NOMO-1 (cell line): ENCODE measurements around the gene BDH1.
"Not testable (repeated sequence)": the region's sequence is repeated elsewhere in the genome, so short reads cannot be mapped to it uniquely, and the experiment has no call there.

ENCODE experiments used
- DNase-seq, 2 experiments: peaks; one replicate each; lab custom pipeline; 2025; ENCODE audit not compliant: unreplicated experiment in 2 of 2; lab: John Stamatoyannopoulos, UW

Gene BDH1

GRCh38 chr3:197490098-197491058 is 65.4 kb downstream of the BDH1 start:
- DNase-seq = no peak

DNA sequence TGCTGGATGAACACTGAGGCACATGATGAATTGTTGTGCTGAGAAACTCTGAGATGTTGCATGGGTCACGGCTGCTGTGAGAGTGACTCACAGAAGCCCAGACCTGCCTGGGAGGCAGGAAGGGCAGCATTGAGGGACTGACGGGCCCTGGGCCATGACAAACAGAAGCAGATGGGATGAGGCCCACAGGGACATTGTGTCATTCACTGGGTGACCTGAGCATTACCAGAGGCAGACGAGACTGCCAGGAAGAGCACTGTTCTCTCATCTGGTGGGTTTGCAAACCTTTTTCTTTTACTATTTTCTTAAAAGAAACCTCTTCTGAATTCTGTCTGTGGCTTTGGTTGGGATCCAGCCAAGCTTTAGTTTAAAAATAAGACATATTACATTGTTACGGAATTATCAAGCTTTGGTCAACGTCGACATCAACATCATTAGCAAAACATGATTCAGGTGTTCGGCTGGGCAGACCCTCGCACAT is 67.8 kb downstream of the BDH1 start:
- DNase-seq = no peak

DNA sequence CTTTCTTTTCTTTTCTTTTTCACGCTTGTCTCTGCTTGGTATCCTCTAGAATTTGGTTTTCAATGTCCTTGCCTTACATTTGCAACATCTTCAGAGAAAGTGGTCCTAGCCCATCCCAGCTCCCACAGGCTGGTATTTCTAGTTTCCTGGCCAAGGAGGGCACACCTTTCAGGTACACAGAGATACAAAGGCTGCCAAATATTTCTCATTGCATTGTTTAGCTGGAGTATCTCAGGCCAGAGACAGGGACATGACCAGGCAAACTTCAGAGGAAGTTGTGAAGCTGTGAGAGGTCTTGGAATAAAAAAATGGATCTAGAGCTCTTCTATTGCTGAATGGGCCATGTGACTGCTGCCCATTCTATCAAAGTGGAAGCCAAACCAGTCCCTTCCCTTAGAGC is 68.9 kb downstream of the BDH1 start:
- no peak for DNase-seq

DNA sequence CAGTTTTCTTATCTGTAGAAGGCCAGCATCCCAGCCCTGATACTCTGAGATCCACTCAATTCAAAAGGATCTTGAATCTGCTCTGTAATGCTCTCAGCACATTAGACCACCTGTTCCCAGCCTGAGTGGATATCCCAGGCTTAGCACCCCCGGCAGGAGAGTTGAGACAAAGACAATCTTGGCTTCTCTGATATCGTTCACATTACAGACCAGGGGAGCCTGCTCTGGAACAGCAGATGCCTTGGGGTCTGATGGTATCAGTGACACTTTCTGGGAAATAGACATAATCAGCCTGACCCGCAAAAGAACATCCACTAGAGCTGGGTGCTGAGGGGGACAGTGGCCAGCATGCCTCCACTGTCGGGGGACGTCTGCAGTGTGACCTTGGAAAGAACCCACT is 70.6 kb downstream of the BDH1 start:
- no peak for DNase-seq

- DNase-seq = no peak
Observed at GRCh38 chr3:197484204-197484901, 71.4 kb downstream of the BDH1 start.

DNA sequence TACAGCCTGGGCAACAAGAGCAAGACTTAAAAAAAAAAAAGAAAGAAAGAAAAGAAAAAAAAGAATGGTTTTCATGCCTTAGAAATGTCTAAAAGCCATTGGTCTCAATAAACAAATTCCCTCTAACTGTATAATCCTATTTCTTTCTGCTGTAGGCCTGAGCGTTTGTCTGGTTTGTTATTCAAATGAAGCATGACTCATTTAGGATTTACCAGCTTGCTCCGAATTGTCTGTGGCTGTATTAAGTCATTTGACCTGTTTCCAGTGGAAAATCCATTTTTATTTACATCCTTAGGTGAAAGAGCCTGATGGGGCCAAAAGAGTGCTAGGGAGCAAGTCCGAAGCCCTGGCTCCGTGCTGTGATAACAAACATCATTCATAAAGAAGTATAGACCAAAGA is 73.8 kb downstream of the BDH1 start:
- no peak for DNase-seq

DNA sequence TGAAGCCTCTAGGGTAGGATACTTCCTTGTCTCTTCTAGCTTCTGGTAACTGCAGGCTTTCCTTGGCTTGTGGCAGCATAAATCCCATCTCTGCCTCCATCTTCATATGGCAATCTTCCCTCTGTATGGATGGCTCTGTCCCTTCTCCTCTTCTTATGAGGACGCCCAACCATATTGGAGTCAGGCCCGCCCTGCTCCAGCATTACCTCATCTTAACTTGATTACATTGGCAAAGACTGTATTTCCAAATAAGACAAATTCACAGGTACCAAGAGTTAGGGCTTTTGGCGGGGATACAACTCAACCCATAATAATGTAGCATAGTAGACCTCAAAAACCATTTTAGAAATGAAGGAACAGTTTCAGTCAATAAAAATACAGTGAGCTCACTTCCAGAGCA is 75.4 kb downstream of the BDH1 start:
- DNase-seq = no peak

DNA sequence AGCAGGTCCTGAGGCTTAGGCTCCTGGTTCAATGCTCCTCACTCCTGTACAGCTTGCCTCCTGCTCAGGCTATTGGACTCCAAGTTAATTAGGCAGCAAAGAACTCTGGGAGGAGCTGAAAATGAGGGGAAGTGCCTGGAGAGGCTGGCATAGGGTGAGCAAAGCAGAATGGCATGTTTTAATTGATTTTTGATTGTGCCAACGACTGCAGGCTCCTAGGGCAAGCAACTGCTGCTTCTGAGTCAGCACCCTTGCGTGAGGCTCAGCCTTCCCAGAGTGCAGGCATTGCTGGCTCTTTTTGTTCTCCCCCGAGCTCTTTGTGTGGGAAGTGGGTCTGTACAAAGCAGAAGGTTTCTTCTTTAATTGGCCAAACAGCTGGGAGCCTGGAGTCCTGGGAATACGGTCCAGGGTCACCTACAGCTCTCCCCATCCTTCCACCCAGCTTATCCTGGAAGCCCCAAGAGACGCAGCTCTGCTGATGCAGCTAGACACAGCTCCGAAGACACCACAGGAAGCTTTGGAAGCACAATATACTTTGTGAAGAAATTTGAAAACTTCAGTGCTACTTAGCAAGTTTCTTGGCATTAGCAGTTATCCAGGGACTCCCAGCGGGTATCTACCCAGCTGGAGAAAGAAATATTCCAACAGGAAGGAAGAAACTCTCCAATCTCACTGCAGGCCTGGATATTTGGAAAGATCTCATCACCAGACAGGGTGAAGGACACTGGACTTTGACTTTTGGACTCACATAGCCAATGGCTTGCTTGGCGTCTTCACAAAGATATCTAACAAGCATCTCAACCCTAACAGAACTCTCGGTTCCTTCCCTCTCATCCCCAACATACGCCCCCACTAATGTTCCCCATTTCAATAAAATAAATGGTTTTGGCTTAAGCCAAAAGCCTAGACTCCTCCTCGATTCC is 76.8 kb downstream of the BDH1 start:
- no peak for DNase-seq

GRCh38 chr3:197477816-197478215 is 78.0 kb downstream of the BDH1 start:
- DNase-seq = not testable (repeated sequence)

DNA sequence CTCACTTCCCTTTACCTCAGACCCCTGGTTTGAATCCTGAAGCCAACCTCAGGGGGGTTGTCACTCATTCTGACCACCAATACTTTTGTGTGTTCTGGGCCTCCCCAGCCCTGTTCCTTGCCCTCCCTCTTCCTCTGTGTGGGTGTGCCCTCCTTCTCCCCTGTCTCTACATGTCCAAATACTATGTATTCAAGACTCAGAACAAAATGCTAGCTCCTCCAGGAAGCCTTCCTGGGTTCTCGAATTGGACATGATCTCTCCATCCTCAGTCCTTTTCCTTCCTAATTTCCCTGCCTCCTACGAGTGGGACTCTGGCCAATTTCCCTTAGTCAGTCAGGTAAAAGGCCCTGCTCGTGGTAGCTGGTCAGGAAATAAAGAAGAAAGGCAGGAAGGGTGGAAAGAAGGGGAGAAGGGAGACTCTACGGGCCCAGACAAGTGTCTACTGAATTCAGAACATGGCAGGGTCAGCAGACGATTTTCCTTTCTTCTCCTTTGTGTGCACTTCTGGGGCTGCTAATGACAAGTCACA is 79.7 kb downstream of the BDH1 start:
- DNase-seq = no peak

- no peak for DNase-seq
Observed at GRCh38 chr3:197475514-197475913, 80.3 kb downstream of the BDH1 start.

GRCh38 chr3:197472151-197472550 is 83.6 kb downstream of the BDH1 start:
- no peak for DNase-seq

GRCh38 chr3:197471221-197472010 is 84.4 kb downstream of the BDH1 start:
- no peak for DNase-seq

GRCh38 chr3:197468866-197469382 is 86.8 kb downstream of the BDH1 start:
- no peak for DNase-seq

- no peak for DNase-seq
Observed at GRCh38 chr3:197468167-197468566, 87.6 kb downstream of the BDH1 start.

DNA sequence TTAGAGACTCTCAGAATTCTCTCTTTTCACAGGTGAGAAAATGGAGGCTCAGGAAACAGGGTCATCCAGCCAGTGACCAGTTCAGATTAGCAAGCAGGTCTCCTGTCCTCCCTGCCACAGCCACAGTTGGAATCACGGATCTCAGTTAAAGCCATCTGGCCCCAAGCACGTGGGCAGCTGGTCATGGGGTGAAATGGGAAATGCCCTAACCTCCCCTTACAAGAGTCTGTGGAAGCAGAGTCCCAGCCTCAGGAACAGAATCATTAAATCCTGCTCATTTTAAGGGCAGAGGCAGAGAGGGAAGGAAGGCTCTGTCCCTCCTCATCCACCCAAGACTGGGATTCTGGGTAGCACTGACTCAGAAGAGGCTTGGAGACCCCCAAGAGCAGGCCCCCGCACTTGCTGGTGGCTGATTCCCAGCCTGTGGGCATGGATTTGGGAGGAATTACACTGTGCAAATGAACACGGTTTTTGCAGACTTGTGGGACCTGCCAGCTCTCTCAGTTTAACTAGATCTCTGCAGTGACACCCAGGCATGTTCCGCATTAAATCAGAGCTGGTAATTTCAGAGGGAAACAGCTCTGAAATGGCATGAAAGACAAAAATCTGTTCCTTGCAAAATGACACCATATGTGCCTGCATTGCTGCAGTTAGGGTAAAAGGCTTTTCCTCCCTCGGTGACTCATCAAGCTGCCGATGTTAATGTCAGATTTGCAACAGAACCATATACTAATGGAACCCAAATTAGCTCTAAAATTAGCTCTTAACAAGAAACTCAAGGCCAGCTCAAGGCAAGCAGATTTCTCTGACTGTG is 89.0 kb downstream of the BDH1 start:
- DNase-seq = no peak

- no peak for DNase-seq
Observed at GRCh38 chr3:197465996-197466549, 89.7 kb downstream of the BDH1 start.

DNA sequence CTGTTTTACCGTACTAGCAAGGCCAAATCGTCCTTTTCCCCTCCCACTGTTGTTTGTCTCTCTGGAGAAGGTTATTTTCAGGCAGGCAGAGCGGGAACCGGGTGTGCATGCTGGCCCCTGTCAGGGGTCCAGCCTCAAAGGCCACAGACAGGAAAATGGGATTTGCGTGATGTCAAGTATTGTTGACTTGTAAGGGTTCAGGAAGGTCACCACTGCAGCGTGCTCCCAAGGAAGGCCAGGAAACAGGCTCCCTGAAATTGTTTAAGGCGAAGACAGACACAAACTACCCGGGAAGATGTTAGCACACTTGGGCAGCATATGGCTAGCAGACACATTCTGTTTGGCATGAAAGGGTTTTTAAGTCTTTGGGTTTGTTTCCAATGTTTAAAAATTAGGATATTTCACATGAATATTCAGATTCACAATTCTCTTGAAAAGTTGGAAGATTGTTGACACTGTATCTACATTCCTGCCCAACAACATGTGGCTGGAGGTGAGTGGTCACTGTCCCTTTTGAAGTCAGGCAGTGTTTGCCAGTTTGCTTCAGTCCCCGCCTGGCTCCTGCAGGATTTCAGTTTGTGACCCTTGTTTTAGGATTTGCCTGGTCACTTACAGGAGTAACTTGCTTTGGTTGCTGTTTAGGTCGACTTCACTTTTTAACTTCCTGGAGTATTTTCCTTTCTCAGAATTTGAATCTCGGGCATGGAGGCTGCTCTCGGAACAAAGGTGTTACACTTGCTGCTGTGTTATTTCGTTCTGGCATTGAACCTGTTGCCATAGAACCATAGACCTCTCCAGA is 90.4 kb downstream of the BDH1 start:
- no peak for DNase-seq
